Mucosa of gallbladder (tissue), 1 donor: ENCODE data around the gene RPL36AL. TPM values are rescaled to one million over a fixed set of nuclear protein-coding genes. Genes with fewer than 3 reads are reported as not detected.
"Not testable (repeated sequence)": the region's sequence is repeated elsewhere in the genome, so short reads cannot be mapped to it uniquely, and the experiment has no call there.

Experiments used
- DNase-seq: peaks from one replicate; pipeline ENCODE4 v3.0.0-alpha.2; 2020; ENCODE audit warnings: low spot score
- total RNA-seq: library from RNA; stranded (reverse); gene quantifications from one replicate; pipeline ENCODE4 v1.2.1, GENCODE V29; 2021
- donor health status: DM: no; HTN: no; CAD: no.

Gene RPL36AL
- total RNA-seq = 143 TPM

- peak; percentile 98 for DNase-seq
Observed at GRCh38 chr14:49620182-49621113, at the start of gene RPL36AL, which contains the start of gene MGAT2. RPL36AL (minus strand) TSS chr14:49620626; CDS start chr14:49619104, 1,522 bp downstream. MGAT2 (plus strand) TSS chr14:49620799; CDS start chr14:49621269, 470 bp downstream.

DNA sequence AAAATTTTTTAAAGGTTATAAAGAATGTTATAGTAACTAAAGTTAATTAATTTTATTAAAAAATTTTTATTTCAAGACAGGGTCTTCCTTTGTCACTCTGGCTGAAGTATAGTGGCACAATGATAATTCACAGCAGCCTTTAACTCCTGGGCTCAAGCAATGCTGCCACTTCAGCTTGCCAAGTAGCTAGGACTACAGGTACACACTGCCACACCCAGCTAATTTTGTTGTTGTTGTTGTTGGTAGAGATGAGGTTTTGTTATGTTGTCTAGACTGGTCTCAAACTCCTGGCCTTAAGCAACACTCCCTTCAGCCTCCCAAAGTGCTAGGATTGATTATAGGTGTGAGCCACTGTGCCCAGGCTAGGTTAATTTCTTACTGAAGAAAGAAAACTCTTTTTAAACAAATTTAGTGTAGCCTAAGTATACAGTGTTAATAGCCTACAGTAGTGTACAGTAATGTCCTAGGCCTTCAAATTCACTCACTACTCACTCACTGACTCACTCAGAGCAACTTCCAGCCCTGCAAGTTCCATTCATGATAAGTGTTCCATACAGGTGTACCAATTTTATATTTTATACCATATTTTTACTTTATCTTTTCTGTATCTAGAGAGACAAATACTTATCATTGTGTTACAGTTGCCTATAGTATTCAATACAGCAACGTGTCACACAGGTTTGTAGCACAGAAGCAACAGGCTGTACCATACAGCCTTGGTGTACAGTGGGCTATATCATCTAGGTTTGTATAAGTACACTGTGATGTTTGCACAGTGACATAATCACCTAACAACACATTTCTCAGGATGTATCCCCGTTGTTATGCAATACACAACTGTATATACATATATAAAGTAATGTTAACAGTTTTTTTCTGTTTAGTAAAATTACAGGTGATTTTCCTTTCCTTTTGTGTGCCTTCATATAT is 39.4 kb upstream of the RPL36AL start:
- no peak for DNase-seq

GRCh38 chr14:49657500-49657899 is 37.1 kb upstream of the RPL36AL start:
- DNase-seq = not testable (repeated sequence)

- no peak for DNase-seq
Observed at GRCh38 chr14:49654511-49654910, 34.1 kb upstream of the RPL36AL start.

- DNase-seq = no peak
Observed at GRCh38 chr14:49653508-49653907, 33.1 kb upstream of the RPL36AL start.

- DNase-seq = no peak
Observed at GRCh38 chr14:49642163-49642562, 21.7 kb upstream of the RPL36AL start.

GRCh38 chr14:49641697-49642129 is 21.3 kb upstream of the RPL36AL start:
- peak; percentile 58 for DNase-seq

- DNase-seq = no peak
Observed at GRCh38 chr14:49640540-49641417, 20.4 kb upstream of the RPL36AL start.

DNA sequence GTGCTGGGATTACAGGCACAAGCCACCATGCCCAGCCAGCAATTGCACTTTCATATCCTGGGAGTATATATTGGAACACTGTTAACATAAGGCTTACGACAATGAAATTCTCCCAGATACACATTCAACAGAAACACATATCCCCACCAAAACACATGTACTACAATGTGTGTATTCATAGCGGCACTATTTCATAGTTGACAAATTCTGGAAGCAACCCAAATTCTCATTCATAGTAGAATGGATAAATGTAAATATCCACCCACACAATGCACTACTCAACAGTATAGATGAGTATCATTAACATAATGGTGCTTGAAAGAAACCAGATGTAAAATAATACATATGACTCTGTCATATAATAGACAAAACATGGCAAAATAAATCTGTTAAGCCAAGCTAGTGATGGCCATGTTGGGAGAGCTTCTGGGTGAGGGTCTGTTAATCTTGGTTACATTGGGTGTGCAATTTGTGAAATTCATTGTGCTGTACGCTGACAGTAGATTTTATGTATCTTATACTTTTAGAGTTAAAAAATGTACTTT is 17.2 kb upstream of the RPL36AL start:
- no peak for DNase-seq

- DNase-seq = no peak
Observed at GRCh38 chr14:49636866-49637265, 16.4 kb upstream of the RPL36AL start.

GRCh38 chr14:49634547-49635334 is 14.3 kb upstream of the RPL36AL start, which contains the start of gene DNAAF2:
DNAAF2 (minus strand) TSS chr14:49635244; CDS start chr14:49635149, 95 bp downstream.
- peak; percentile 60 for DNase-seq

DNA sequence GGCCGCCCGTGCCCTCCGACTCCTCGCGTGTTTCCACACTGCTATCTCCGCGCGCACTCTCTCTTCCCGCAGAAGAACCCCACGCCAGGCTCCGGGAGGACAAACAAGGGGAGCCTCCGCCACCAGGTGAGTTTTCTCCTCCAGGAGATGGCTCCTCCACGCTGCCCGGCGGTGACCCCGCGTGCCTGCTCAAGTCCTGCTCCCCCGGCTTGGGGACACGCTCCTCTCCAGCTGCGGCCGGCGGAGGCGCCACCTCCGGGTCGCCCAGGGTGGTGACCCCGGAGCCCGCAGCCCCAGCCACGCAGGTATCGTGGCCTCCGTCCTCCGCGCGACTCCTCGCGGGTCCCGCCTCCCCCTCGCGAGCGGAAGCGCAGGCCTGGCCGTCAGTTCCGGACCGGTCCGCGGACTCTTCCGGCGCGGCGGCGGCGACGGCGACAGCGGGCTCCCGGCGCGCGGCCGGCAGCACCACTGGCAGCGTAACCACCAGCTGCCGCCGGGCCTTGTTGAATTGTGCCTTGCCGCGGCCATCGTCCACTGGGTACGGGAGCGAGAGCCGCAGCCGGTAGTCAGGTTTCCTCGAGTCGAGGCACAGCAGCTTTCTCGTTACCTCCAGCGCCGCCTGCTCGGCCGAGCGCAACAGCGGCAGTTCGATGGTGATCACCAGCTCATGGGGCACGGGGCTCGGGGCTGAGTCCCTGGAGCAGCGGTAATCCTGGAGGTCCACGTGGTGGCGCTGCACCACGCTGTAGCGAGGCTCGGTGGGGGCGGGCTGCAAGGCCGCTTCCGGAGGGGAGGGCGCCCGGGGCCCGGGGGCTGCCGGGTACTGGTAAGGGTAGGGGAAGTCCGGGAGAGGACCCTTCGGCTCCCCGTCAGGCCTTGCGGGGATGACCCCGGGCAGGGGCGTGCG is 13.5 kb upstream of the RPL36AL start:
- DNase-seq = peak; percentile 93

DNA sequence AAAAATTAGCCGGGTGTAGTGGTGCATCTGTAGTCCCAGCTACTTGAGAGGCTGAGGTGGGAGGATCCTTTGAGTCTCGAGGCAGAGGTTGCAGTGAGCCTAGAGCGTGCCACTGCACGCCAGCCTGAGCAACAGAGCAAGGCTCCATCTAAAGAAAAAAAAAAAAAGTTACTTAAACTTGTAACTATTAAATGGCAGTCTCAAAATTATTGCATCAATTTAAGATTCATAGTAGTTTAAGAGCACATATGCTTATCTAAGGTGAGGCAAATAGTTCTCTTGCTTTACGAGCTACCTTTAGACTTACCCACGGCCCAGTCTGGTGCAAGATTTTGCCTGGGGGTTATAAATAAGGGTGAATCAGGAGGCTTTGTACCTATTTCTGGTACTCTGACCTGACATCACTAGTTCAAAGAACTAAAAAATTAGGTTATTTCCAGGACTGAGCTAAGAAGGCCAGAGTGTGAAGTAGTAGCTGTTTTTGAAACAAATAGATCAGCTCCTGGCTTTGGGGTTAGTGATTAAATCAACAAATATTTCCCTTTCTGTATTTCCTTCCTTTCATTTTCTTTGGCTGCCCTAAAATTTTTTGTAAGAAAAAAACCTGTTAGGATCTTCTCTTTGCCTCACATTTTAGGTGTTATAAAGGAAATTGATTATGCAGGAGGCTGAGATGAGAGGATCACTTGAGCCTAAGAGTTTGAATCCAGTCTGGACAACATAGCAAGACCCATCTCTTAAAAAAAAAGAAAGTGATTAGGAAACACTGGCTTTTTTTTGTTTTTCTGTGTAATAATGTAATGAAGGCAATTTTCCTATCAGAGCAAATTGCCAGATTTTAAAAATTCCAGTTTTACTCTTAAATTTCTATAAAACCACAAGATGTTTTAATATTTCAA is 3.8 kb upstream of the RPL36AL start:
- DNase-seq = no peak

DNA sequence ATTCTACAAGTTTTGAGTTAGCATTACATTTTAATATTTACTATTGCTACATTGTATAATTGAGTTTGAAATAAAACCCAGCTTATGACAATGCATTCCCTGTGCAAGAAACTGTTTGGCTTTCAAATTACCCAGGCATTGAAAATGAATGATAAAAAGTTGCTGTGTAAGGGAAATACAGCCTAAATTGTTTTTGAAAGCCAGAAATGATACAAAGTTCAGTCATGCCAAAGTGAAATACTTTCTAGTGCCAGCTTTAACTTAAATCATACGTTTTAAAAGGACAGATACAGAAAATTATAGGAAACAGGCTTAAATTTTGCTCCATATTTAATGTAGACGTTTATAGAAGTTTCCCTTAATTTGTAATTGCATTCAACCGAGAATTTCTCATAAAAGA is 3.0 kb upstream of the RPL36AL start:
- DNase-seq = no peak

GRCh38 chr14:49622022-49622607 is 1.7 kb upstream of the RPL36AL start:
- no peak for DNase-seq

DNA sequence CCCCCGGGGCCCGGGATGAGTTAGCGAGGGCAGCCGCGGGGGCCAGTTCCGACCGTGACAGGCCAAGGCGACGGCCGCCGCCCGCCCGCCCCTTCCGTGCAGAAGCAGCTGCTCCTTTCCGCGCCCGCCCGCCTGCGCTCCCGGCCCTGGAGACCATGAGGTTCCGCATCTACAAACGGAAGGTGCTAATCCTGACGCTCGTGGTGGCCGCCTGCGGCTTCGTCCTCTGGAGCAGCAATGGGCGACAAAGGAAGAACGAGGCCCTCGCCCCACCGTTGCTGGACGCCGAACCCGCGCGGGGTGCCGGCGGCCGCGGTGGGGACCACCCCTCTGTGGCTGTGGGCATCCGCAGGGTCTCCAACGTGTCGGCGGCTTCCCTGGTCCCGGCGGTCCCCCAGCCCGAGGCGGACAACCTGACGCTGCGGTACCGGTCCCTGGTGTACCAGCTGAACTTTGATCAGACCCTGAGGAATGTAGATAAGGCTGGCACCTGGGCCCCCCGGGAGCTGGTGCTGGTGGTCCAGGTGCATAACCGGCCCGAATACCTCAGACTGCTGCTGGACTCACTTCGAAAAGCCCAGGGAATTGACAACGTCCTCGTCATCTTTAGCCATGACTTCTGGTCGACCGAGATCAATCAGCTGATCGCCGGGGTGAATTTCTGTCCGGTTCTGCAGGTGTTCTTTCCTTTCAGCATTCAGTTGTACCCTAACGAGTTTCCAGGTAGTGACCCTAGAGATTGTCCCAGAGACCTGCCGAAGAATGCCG is 872 bp upstream of the RPL36AL start:
- DNase-seq = peak; percentile 65

GRCh38 chr14:49619730-49620129 is 696 bp downstream of the RPL36AL start:
- no peak for DNase-seq
